GM23338 (cell line): ENCODE results near the gene RHOV. TPM values are rescaled to one million over a fixed set of nuclear protein-coding genes. Genes with fewer than 3 reads are reported as not detected.

Experiments used
- ATAC-seq: fragments of 200-7000 bp; cut with Tn5 transposase; 3 replicates; pipeline ENCODE4 v1.9.1; 2020
- DNase-seq: peaks from one replicate; pipeline ENCODE4 v3.0.0-alpha.2; 2015; ENCODE audit warnings: low spot score
- H2AFZ ChIP-seq: fragments of 200-600 bp; sonication (generic); 2 replicates; pipeline ENCODE4 v1.8.0; 2016; ENCODE audit warnings: antibody characterized with exemption, mild to moderate bottlenecking, moderate library complexity
- H3F3A ChIP-seq: fragments of 200-600 bp; sonication (generic); replicated peaks from 2 replicates; pipeline ENCODE4 v1.8.0; 2017; ENCODE audit warnings: antibody characterized with exemption, mixed run types, low read depth
- H3K27ac ChIP-seq: fragments of 200-600 bp; sonication (generic); 2 replicates; pipeline ENCODE4 v1.6.1; 2016; ENCODE audit warnings: low read depth
- H3K27me3 ChIP-seq: fragments of 200-600 bp; sonication (generic); 2 replicates; pipeline ENCODE4 v1.8.0; 2016; ENCODE audit warnings: mild to moderate bottlenecking, mixed run types, moderate library complexity; ENCODE audit not compliant: insufficient read depth
- H3K36me3 ChIP-seq: fragments of 200-600 bp; sonication (generic); 2 replicates; pipeline ENCODE4 v1.8.0; 2016; ENCODE audit warnings: mild to moderate bottlenecking; ENCODE audit not compliant: insufficient read depth
- H3K4me1 ChIP-seq: fragments of 200-600 bp; sonication (generic); 2 replicates; pipeline ENCODE4 v1.8.0; 2016; ENCODE audit warnings: mild to moderate bottlenecking, moderate library complexity; ENCODE audit not compliant: insufficient read depth
- H3K4me2 ChIP-seq: fragments of 200-600 bp; sonication (generic); 2 replicates; pipeline ENCODE4 v1.7.1; 2017; ENCODE audit warnings: mixed run types
- H3K4me3 ChIP-seq: fragments of 200-600 bp; sonication (generic); 2 replicates; pipeline ENCODE4 v1.6.1; 2016; ENCODE audit warnings: mixed run types
- H3K79me2 ChIP-seq: fragments of 200-600 bp; sonication (generic); replicated peaks from 2 replicates; pipeline ENCODE4 v1.8.0; 2017; ENCODE audit warnings: mild to moderate bottlenecking; ENCODE audit not compliant: insufficient read depth
- H3K9me2 ChIP-seq: fragments of 200-600 bp; sonication (generic); 2 replicates; pipeline ENCODE4 v1.8.0; 2017; ENCODE audit not compliant: insufficient read depth
- H4K20me1 ChIP-seq: fragments of 200-600 bp; sonication (generic); replicated peaks from 2 replicates; pipeline ENCODE4 v1.8.0; 2017; ENCODE audit warnings: mild to moderate bottlenecking; ENCODE audit not compliant: insufficient read depth
- H3K27ac Mint-ChIP-seq: 2 replicates; pipeline ENCODE4 v1.8.0; 2020; ENCODE audit warnings: inconsistent platforms, mild to moderate bottlenecking, moderate library complexity, mixed read lengths
- H3K27me3 Mint-ChIP-seq: 3 replicates; pipeline ENCODE4 v1.8.0; 2022; ENCODE audit warnings: low read depth, mild to moderate bottlenecking, moderate library complexity, mixed read lengths, inconsistent platforms; ENCODE audit not compliant: insufficient read depth, poor library complexity
- H3K36me3 Mint-ChIP-seq: 3 replicates; pipeline ENCODE4 v1.8.0; 2021; ENCODE audit warnings: low read depth, mild to moderate bottlenecking, inconsistent platforms, moderate library complexity, mixed read lengths
- H3K4me1 Mint-ChIP-seq: 3 replicates; pipeline ENCODE4 v1.8.0; 2020; ENCODE audit warnings: mild to moderate bottlenecking, inconsistent platforms, mixed read lengths
- H3K4me3 Mint-ChIP-seq: 3 replicates; pipeline ENCODE4 v1.8.0; 2021; ENCODE audit warnings: moderate library complexity, mild to moderate bottlenecking, inconsistent platforms, mixed read lengths
- H3K9me3 Mint-ChIP-seq: 3 replicates; pipeline ENCODE4 v1.8.0; 2020; ENCODE audit warnings: moderate library complexity, mild to moderate bottlenecking, inconsistent platforms, mixed read lengths
- CREB1 ChIP-seq: fragments of 250-450 bp; sonication (Bioruptor Pico); IDR thresholded peaks from 2 replicates; pipeline ENCODE4 v1.5.0; 2020; ENCODE audit warnings: low read depth, mild to moderate bottlenecking, moderate library complexity
- EZH2 ChIP-seq: fragments of 200-600 bp; sonication (generic); IDR thresholded peaks from one replicate; pipeline ENCODE4 v1.8.0; 2017; ENCODE audit warnings: antibody characterized with exemption, mild to moderate bottlenecking, low read depth; ENCODE audit not compliant: unreplicated experiment
- EZH2phosphoT487 ChIP-seq: fragments of 200-600 bp; sonication (generic); IDR thresholded peaks from one replicate; pipeline ENCODE4 v1.8.1; 2018; ENCODE audit warnings: antibody characterized with exemption; ENCODE audit not compliant: unreplicated experiment
- JUNB ChIP-seq: IDR thresholded peaks from one replicate; pipeline ENCODE4 v1.6.1; 2016; ENCODE audit warnings: antibody characterized with exemption; ENCODE audit not compliant: unreplicated experiment
- NANOG ChIP-seq: IDR thresholded peaks from 2 replicates; pipeline ENCODE4 v1.6.1; 2016; ENCODE audit warnings: antibody characterized with exemption, borderline replicate concordance
- REST ChIP-seq: IDR thresholded peaks from one replicate; pipeline ENCODE4 v1.6.1; 2018; ENCODE audit warnings: antibody characterized with exemption; ENCODE audit not compliant: unreplicated experiment
- STAT1 ChIP-seq: IDR thresholded peaks from one replicate; pipeline ENCODE4 v1.6.1; 2016; ENCODE audit warnings: antibody characterized with exemption; ENCODE audit not compliant: unreplicated experiment
- ZNF114 ChIP-seq: fragments of 250-450 bp; sonication (Bioruptor Pico); IDR thresholded peaks from 2 replicates; pipeline ENCODE4 v1.5.0; 2020; ENCODE audit warnings: mild to moderate bottlenecking, moderate library complexity
- ZNF331 ChIP-seq: fragments of 250-450 bp; sonication (Bioruptor Pico); IDR thresholded peaks from 2 replicates; pipeline ENCODE4 v1.5.0; 2020; ENCODE audit warnings: low read depth, mild to moderate bottlenecking, moderate library complexity
- polyA plus RNA-seq: library from polyadenylated mRNA; unstranded; fragments of >200 nt; fragmentation: Nextera tagmentation; extraction: Ambion mirVana; gene quantifications from 2 replicates; pipeline ENCODE4 v1.2.1, GENCODE V29; 2016
- total RNA-seq: library from RNA; depleted of rRNA; stranded (reverse); fragments of >200 nt; shearing (Covaris generic); gene quantifications from 2 replicates; pipeline ENCODE4 v1.2.3, GENCODE V29; 2014
- TF ChIP-seq, protein P1 (sequence below): IDR thresholded peaks from 2 replicates; pipeline ENCODE4 v1.6.1; 2016; ENCODE audit warnings: antibody characterized with exemption

The RHOV gene
- total and polyA plus RNA-seq, 2 experiments from 2014 or later, result 4.4 to 4.7 TPM

DNA sequence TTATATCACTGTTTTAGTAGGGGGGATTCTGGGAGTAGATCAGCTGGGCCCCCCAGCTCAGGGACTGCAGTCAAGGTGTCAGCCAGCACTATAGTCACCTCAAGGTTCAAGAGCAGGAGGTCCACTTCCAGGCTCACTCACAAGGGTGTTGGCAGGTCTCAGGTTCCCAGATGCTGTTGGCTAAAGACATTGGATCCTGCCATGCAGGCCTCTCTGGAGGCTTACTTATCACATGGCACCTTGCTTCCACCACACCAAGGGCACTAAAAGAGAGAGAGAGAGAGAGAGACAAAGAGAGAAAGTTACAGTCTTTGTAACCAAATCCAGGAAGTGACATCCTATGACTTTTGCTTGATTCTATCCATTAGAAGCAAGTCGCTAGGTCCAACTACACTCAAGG, 38.0 kb downstream of the RHOV start (continued):
- TF ChIP-seq, protein P1, sequence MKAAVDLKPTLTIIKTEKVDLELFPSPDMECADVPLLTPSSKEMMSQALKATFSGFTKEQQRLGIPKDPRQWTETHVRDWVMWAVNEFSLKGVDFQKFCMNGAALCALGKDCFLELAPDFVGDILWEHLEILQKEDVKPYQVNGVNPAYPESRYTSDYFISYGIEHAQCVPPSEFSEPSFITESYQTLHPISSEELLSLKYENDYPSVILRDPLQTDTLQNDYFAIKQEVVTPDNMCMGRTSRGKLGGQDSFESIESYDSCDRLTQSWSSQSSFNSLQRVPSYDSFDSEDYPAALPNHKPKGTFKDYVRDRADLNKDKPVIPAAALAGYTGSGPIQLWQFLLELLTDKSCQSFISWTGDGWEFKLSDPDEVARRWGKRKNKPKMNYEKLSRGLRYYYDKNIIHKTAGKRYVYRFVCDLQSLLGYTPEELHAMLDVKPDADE, result no peak
- TF ChIP-seq ZNF114 (CRISPR knock-in tag), result no peak
- TF ChIP-seq REST, result no peak
- TF ChIP-seq JUNB, result no peak
- TF ChIP-seq NANOG, result no peak
- TF ChIP-seq EZH2phosphoT487, result no peak

GRCh38 chr15:40832903-40833302, 41.1 kb downstream of the RHOV start:
- H3K9me2 ChIP-seq, result no peaks in the 10 kb centered on the region
- H3K4me1 Mint-ChIP-seq, result peaks cover 6% of the 10 kb centered on the region; the same call in 2 of the 3 replicates
- no peak overlapping the region for H3K27ac Mint-ChIP-seq
- no peaks in the 10 kb centered on the region for H3K9me3 Mint-ChIP-seq
- H3K27me3 ChIP-seq, result no peaks in the 10 kb centered on the region
- H3K4me2 ChIP-seq, result no peak overlapping the region
- no peaks in the 10 kb centered on the region for H3K79me2 ChIP-seq
- ATAC-seq (no peak), DNase-seq (no peak)
- H3K27me3 Mint-ChIP-seq, result no peaks in the 10 kb centered on the region
- no peak overlapping the region for H2AFZ ChIP-seq
- no peaks in the 10 kb centered on the region for H4K20me1 ChIP-seq
- H3K4me3 Mint-ChIP-seq, result no peak overlapping the region
- H3K36me3 ChIP-seq, result no peaks in the 10 kb centered on the region
- no peaks in the 10 kb centered on the region for H3F3A ChIP-seq
- no peak overlapping the region for H3K4me3 ChIP-seq
- H3K4me1 ChIP-seq, result no peaks in the 10 kb centered on the region
- H3K36me3 Mint-ChIP-seq, result no peaks in the 10 kb centered on the region; the same call in 2 of the 3 replicates
- no peak overlapping the region for H3K27ac ChIP-seq
- no peak for TF ChIP-seq CREB1 (CRISPR knock-in tag)
- no peak for TF ChIP-seq REST
- TF ChIP-seq STAT1, result no peak
- TF ChIP-seq NANOG, result no peak
- TF ChIP-seq EZH2phosphoT487, result no peak
- no peak for TF ChIP-seq EZH2
- TF ChIP-seq, protein P1, result no peak
- TF ChIP-seq ZNF114 (CRISPR knock-in tag), result no peak
- TF ChIP-seq ZNF331, result no peak
